Right ventricle myocardium superior (tissue), 1 donor: Measurements from ENCODE around the gene PTPRK. TPM values are rescaled to one million over a fixed set of nuclear protein-coding genes. Genes with fewer than 3 reads are reported as not detected.

Source experiments
- ATAC-seq: fragments of 200-7000 bp; cut with Tn5 transposase; one replicate; pipeline ENCODE4 v1.9.1; 2020; ENCODE audit warnings: mild to moderate bottlenecking; ENCODE audit not compliant: poor library complexity
- DNase-seq: peaks from one replicate; pipeline ENCODE4 v3.0.0-alpha.2; 2020
- intact Hi-C: fragments of 100-400 bp; cut with DNase I; formaldehyde crosslinking; loops from one replicate; pipeline ENCODE4 v1.11.2; 2022
- total RNA-seq: library from RNA; stranded (reverse); fragmentation: NEBNext Ultra II Directional; extraction: Animal tissue kit (Norgen Biotek cat#: 25700); gene quantifications from one replicate; pipeline ENCODE4 v1.2.1, GENCODE V29; 2021
- donor health status: DM: no; HTN: yes; CAD: no; lungs with severe emphysema.

The PTPRK gene
- total RNA-seq, 1 donor from 2014 or later, result 27.9 TPM

GRCh38 chr6:128057541-128057940 is 462.9 kb downstream of the PTPRK start:
- intact Hi-C loops, result no loop called here
- ATAC-seq (no peak), DNase-seq (no peak)

- DNase-seq (no peak), ATAC-seq (no peak)
- intact Hi-C loops, result no loop called here
Observed at GRCh38 chr6:128053109-128053508, 467.3 kb downstream of the PTPRK start.

- DNase-seq (no peak), ATAC-seq (no peak)
- intact Hi-C loops, result no loop called here
Observed at GRCh38 chr6:128047989-128048388, 472.4 kb downstream of the PTPRK start.

GRCh38 chr6:128046033-128046432 is 474.4 kb downstream of the PTPRK start:
- intact Hi-C loops, result no loop called here
- ATAC-seq (no peak), DNase-seq (no peak)

- DNase-seq (no peak), ATAC-seq (peak; percentile 90)
- intact Hi-C loops, result no loop called here
Observed at GRCh38 chr6:128039543-128039942, 480.9 kb downstream of the PTPRK start.

GRCh38 chr6:128036808-128037570 is 483.4 kb downstream of the PTPRK start:
- intact Hi-C loops, result no loop called here
- DNase-seq (no peak), ATAC-seq (no peak)

- DNase-seq, result no peak
- ATAC-seq, result no peak
- intact Hi-C loops, result no loop called here
Observed at GRCh38 chr6:128033156-128033555, 487.2 kb downstream of the PTPRK start.

GRCh38 chr6:128032042-128032441 is 488.4 kb downstream of the PTPRK start:
- ATAC-seq (no peak), DNase-seq (no peak)

GRCh38 chr6:128029826-128030225 is 490.6 kb downstream of the PTPRK start:
- DNase-seq (no peak), ATAC-seq (no peak)
- intact Hi-C loops, result no loop called here

More at GRCh38 chr6:128032042-128032441, 488.4 kb downstream of the PTPRK start:
- intact Hi-C loops, result no loop called here

GRCh38 chr6:128028183-128028582 is 492.2 kb downstream of the PTPRK start:
- DNase-seq (no peak), ATAC-seq (no peak)
- intact Hi-C loops, result no loop called here

GRCh38 chr6:128025478-128025877 is 494.9 kb downstream of the PTPRK start:
- DNase-seq, result no peak
- no peak for ATAC-seq
- intact Hi-C loops, result no loop called here

GRCh38 chr6:128024969-128025368 is 495.4 kb downstream of the PTPRK start:
- intact Hi-C loops, result no loop called here
- ATAC-seq, result no peak
- DNase-seq, result no peak

- intact Hi-C loops, result no loop called here
- DNase-seq, result no peak
- no peak for ATAC-seq
Observed at GRCh38 chr6:128024046-128024445, 496.4 kb downstream of the PTPRK start.

GRCh38 chr6:128018821-128019220 is 501.6 kb downstream of the PTPRK start:
- intact Hi-C loops, result no loop called here
- no peak for ATAC-seq
- DNase-seq, result no peak

- intact Hi-C loops, result no loop called here
- DNase-seq (no peak), ATAC-seq (no peak)
Observed at GRCh38 chr6:128017288-128017687, 503.1 kb downstream of the PTPRK start.

GRCh38 chr6:128007658-128008057 is 512.7 kb downstream of the PTPRK start:
- DNase-seq (no peak), ATAC-seq (no peak)
- intact Hi-C loops, result no loop called here

- intact Hi-C loops, result no loop called here
- no peak for ATAC-seq
- DNase-seq, result no peak
Observed at GRCh38 chr6:128005009-128005408, 515.4 kb downstream of the PTPRK start.

- DNase-seq, result no peak
- ATAC-seq, result no peak
- intact Hi-C loops, result no loop called here
Observed at GRCh38 chr6:128000363-128000762, 520.0 kb downstream of the PTPRK start.

GRCh38 chr6:127998985-127999384 is 521.4 kb downstream of the PTPRK start:
- intact Hi-C loops, result no loop called here
- ATAC-seq (no peak), DNase-seq (no peak)

- no peak for DNase-seq
- ATAC-seq, result no peak
- intact Hi-C loops, result no loop called here
Observed at GRCh38 chr6:127997496-127998164, 522.8 kb downstream of the PTPRK start.
